Measurements from ENCODE around the gene MS4A5.

DNA sequence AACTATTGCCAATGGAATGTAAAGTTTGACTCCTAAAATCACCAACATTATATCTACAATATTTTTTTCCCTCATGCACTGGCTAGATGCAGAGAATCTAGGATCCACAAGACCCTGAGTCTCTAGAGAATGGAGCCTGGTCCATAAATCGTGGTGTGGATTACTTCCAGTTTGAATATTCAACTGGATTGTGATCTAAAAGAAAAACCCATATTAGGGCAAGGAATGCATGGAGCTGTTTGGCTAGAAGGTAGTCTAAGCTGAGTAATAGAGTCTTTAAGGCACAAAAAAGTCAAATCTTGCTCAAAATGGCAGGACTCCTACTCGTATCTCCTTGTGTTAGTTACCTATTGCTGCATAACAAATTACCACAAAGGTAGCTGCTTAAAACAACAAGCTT, 9.4 kb upstream of the MS4A5 start:
- TF ChIP-seq, protein P1, sequence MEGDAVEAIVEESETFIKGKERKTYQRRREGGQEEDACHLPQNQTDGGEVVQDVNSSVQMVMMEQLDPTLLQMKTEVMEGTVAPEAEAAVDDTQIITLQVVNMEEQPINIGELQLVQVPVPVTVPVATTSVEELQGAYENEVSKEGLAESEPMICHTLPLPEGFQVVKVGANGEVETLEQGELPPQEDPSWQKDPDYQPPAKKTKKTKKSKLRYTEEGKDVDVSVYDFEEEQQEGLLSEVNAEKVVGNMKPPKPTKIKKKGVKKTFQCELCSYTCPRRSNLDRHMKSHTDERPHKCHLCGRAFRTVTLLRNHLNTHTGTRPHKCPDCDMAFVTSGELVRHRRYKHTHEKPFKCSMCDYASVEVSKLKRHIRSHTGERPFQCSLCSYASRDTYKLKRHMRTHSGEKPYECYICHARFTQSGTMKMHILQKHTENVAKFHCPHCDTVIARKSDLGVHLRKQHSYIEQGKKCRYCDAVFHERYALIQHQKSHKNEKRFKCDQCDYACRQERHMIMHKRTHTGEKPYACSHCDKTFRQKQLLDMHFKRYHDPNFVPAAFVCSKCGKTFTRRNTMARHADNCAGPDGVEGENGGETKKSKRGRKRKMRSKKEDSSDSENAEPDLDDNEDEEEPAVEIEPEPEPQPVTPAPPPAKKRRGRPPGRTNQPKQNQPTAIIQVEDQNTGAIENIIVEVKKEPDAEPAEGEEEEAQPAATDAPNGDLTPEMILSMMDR (IDR thresholded peaks at IDR 0.05): no peak
- TF ChIP-seq POLR2A (IDR thresholded peaks at IDR 0.05) (no peak), POLR2AphosphoS5 (IDR thresholded peaks at IDR 0.05) (no peak), EP300 (IDR thresholded peaks at IDR 0.05) (no peak)
